Measurements from ENCODE around the gene HES4.
"Not testable (repeated sequence)": the region's sequence is repeated elsewhere in the genome, so short reads cannot be mapped to it uniquely, and the experiment has no call there.

Gene HES4

GRCh38 chr1:1033009-1033587 is 33.2 kb upstream of the HES4 start:
- DNase-seq (ENCODE audit: low spot score), result peak; percentile 59

GRCh38 chr1:1032424-1032823 is 32.5 kb upstream of the HES4 start:
- no peak for DNase-seq (ENCODE audit: low spot score)

GRCh38 chr1:1031659-1032235 is 31.9 kb upstream of the HES4 start:
- no peak for DNase-seq (ENCODE audit: low spot score)

GRCh38 chr1:1030867-1031658 is 31.2 kb upstream of the HES4 start:
- DNase-seq (ENCODE audit: low spot score), result not testable (repeated sequence)

GRCh38 chr1:1027791-1028190 is 27.9 kb upstream of the HES4 start:
- no peak for DNase-seq (ENCODE audit: low spot score)

- DNase-seq (ENCODE audit: low spot score), result no peak
Observed at GRCh38 chr1:1026599-1027413, 26.9 kb upstream of the HES4 start.

GRCh38 chr1:1025730-1026129 is 25.8 kb upstream of the HES4 start:
- no peak for DNase-seq (ENCODE audit: low spot score)

GRCh38 chr1:1024771-1025699 is 25.1 kb upstream of the HES4 start:
- no peak for DNase-seq (ENCODE audit: low spot score)

- no peak for DNase-seq (ENCODE audit: low spot score)
Observed at GRCh38 chr1:1024149-1024770, 24.4 kb upstream of the HES4 start.

GRCh38 chr1:1023700-1024099 is 23.8 kb upstream of the HES4 start:
- no peak for DNase-seq (ENCODE audit: low spot score)

GRCh38 chr1:1022302-1023009 is 22.6 kb upstream of the HES4 start:
- DNase-seq (ENCODE audit: low spot score), result no peak

GRCh38 chr1:1021920-1022259 is 22.0 kb upstream of the HES4 start:
- no peak for DNase-seq (ENCODE audit: low spot score)

- DNase-seq (ENCODE audit: low spot score), result peak; percentile 75
Observed at GRCh38 chr1:1021010-1021919, 21.4 kb upstream of the HES4 start.

- no peak for DNase-seq (ENCODE audit: low spot score)
Observed at GRCh38 chr1:1020415-1021009, 20.6 kb upstream of the HES4 start.

GRCh38 chr1:1020000-1020404 is 20.1 kb upstream of the HES4 start, which contains the start of gene AGRN:
Gene AGRN, plus strand, starts transcription at chr1:1020120. Its CDS starts 53 bp downstream, at chr1:1020173.
- DNase-seq (ENCODE audit: low spot score), result no peak

GRCh38 chr1:1019122-1019999 is 19.5 kb upstream of the HES4 start:
- DNase-seq (ENCODE audit: low spot score), result peak; percentile 81

GRCh38 chr1:1018321-1018685 is 18.4 kb upstream of the HES4 start:
- DNase-seq (ENCODE audit: low spot score), result not testable (repeated sequence)
